Neural cell (in vitro differentiated cells): ENCODE measurements around the gene VWA1.
"Not testable (repeated sequence)": the region's sequence is repeated elsewhere in the genome, so short reads cannot be mapped to it uniquely, and the experiment has no call there.

ENCODE experiments used
- CTCF ChIP-seq: fragments of 450-650 bp; IDR thresholded peaks from 2 replicates; pipeline ENCODE4 v1.5.1; 2014; ENCODE audit warnings: antibody characterized with exemption, mild to moderate bottlenecking, moderate library complexity; ENCODE audit not compliant: poor library complexity, severe bottlenecking
- EP300 ChIP-seq: fragments of 450-650 bp; conservative IDR thresholded peaks from 2 replicates; pipeline ENCODE4 v1.6.1; 2014; ENCODE audit warnings: antibody characterized with exemption, mild to moderate bottlenecking, moderate library complexity; ENCODE audit not compliant: poor library complexity, severe bottlenecking
- EZH2 ChIP-seq: fragments of 200-600, 300-800 bp; shearing (Covaris generic), sonication (generic); IDR thresholded peaks from 2 replicates; pipeline ENCODE4 v1.6.1; 2014; ENCODE audit warnings: antibody characterized with exemption, low read length, borderline replicate concordance, mild to moderate bottlenecking; ENCODE audit not compliant: insufficient read depth, poor library complexity, severe bottlenecking
- MXI1 ChIP-seq: fragments of 450-650 bp; conservative IDR thresholded peaks from 2 replicates; pipeline ENCODE4 v1.6.1; 2014; ENCODE audit warnings: antibody characterized with exemption, mild to moderate bottlenecking; ENCODE audit not compliant: poor library complexity, severe bottlenecking
- POLR2AphosphoS5 ChIP-seq: IDR thresholded peaks from 2 replicates; pipeline ENCODE4 v1.6.1; 2012
- RAD21 ChIP-seq: fragments of 450-650 bp; conservative IDR thresholded peaks from 2 replicates; pipeline ENCODE4 v1.6.1; 2014; ENCODE audit warnings: antibody characterized with exemption, mild to moderate bottlenecking, moderate library complexity
- SMC3 ChIP-seq: fragments of 450-650 bp; conservative IDR thresholded peaks from 2 replicates; pipeline ENCODE4 v1.6.1; 2014; ENCODE audit warnings: antibody characterized with exemption, mild to moderate bottlenecking, moderate library complexity; ENCODE audit not compliant: poor library complexity
- TAF1 ChIP-seq: IDR thresholded peaks from 2 replicates; pipeline ENCODE4 v1.6.1; 2012; ENCODE audit warnings: low read depth

- TF ChIP-seq CTCF, EP300, EZH2, TAF1, POLR2AphosphoS5, RAD21, MXI1, SMC3: not testable (repeated sequence)
These were observed 50.3 kb downstream of the VWA1 start for GRCh38 chr1:1485755-1486317.
